ENCODE results near the gene OR2L3.

Gene OR2L3

GRCh38 chr1:248055261-248055660, 8.6 kb downstream of the OR2L3 start:
- no peak overlapping the region for H3K27ac ChIP-seq (ENCODE audit: extremely low read depth, low read depth, low read length)
- CTCF ChIA-PET = no interaction called here
- no peaks in the 10 kb centered on the region for H3K36me3 ChIP-seq (ENCODE audit: control insufficient read depth in 2 of 2, insufficient read depth in 1 of 2, low read length in 2 of 2)
- H3K4me3 ChIP-seq (ENCODE audit: low read depth, low read length) = no peak overlapping the region
- TF ChIP-seq ZNF274 (IDR thresholded peaks at IDR 0.05; ENCODE audit: low read length) (no peak), ZNF274 (tag by site-specific recombination; IDR thresholded peaks at IDR 0.05; ENCODE audit: borderline replicate concordance) (no peak), ZNF488 (tag by site-specific recombination; IDR thresholded peaks at IDR 0.05) (no peak), PRDM10 (tag by site-specific recombination; IDR thresholded peaks at IDR 0.05) (no peak), ZNF791 (tag by site-specific recombination; IDR thresholded peaks at IDR 0.05) (no peak), ZNF138 (tag by site-specific recombination; IDR thresholded peaks at IDR 0.05; ENCODE audit: borderline replicate concordance) (no peak), RBAK (tag by site-specific recombination; IDR thresholded peaks at IDR 0.05) (no peak), ZNF645 (tag by site-specific recombination; IDR thresholded peaks at IDR 0.05) (no peak), ZNF114 (tag by site-specific recombination; IDR thresholded peaks at IDR 0.05) (no peak), PBX3 (CRISPR knock-in tag; IDR thresholded peaks at IDR 0.05) (no peak), CTCF (tag by site-specific recombination; IDR thresholded peaks at IDR 0.05) (no peak), ZNF214 (tag by site-specific recombination; IDR thresholded peaks at IDR 0.05; ENCODE audit: borderline replicate concordance) (no peak), ZNF776 (tag by site-specific recombination; IDR thresholded peaks at IDR 0.05; ENCODE audit: borderline replicate concordance) (no peak), YY2 (tag by site-specific recombination; IDR thresholded peaks at IDR 0.05) (no peak), KLF16 (tag by site-specific recombination; IDR thresholded peaks at IDR 0.05) (no peak), SP2 (tag by site-specific recombination; IDR thresholded peaks at IDR 0.05) (no peak)
- H3K4me1 ChIP-seq (ENCODE audit: control insufficient read depth, insufficient read depth, low read length) = no peaks in the 10 kb centered on the region
- H3K9me3 ChIP-seq (ENCODE audit: control insufficient read depth, insufficient read depth, low read depth, low read length) = no peaks in the 10 kb centered on the region
- POLR2A ChIA-PET = no interaction called here

GRCh38 chr1:248065071-248065470, 18.4 kb downstream of the OR2L3 start:
- no peak overlapping the region for H3K27ac ChIP-seq (ENCODE audit: extremely low read depth, low read depth, low read length)
- H3K36me3 ChIP-seq (ENCODE audit: control insufficient read depth in 2 of 2, insufficient read depth in 1 of 2, low read length in 2 of 2) = no peaks in the 10 kb centered on the region
- no peak overlapping the region for H3K4me3 ChIP-seq (ENCODE audit: low read depth, low read length)
- no peaks in the 10 kb centered on the region for H3K4me1 ChIP-seq (ENCODE audit: control insufficient read depth, insufficient read depth, low read length)
- CTCF ChIA-PET = no interaction called here
- no peaks in the 10 kb centered on the region for H3K9me3 ChIP-seq (ENCODE audit: control insufficient read depth, insufficient read depth, low read depth, low read length)
- POLR2A ChIA-PET = no interaction called here
- TF ChIP-seq GLIS1 (tag by site-specific recombination; IDR thresholded peaks at IDR 0.05) (no peak), ZFP3 (tag by site-specific recombination; IDR thresholded peaks at IDR 0.05; ENCODE audit: low read depth) (no peak), ZNF350 (tag by site-specific recombination; IDR thresholded peaks at IDR 0.05) (no peak), ZNF747 (tag by site-specific recombination; IDR thresholded peaks at IDR 0.05) (no peak), ZBTB17 (tag by site-specific recombination; IDR thresholded peaks at IDR 0.05) (no peak), IKZF3 (tag by site-specific recombination; IDR thresholded peaks at IDR 0.05) (no peak), ZNF658 (tag by site-specific recombination; IDR thresholded peaks at IDR 0.05) (no peak), ZBTB21 (tag by site-specific recombination; IDR thresholded peaks at IDR 0.05) (no peak), ZNF777 (tag by site-specific recombination; IDR thresholded peaks at IDR 0.05; ENCODE audit: borderline replicate concordance) (no peak), ZNF76 (tag by site-specific recombination; IDR thresholded peaks at IDR 0.05; ENCODE audit: borderline replicate concordance, low read depth) (no peak), PRDM6 (tag by site-specific recombination; IDR thresholded peaks at IDR 0.05) (no peak)
